Epithelial cell of proximal tubule (primary cell): Measurements from ENCODE around the gene C14orf132. TPM values are rescaled to one million over a fixed set of nuclear protein-coding genes. Genes with fewer than 3 reads are reported as not detected.

Source experiments
- DNase-seq: peaks from one replicate; pipeline ENCODE4 v3.0.0-alpha.2; 2011; ENCODE audit warnings: low read depth
- H3K4me3 ChIP-seq: 2 replicates; pipeline ENCODE4 v1.5.1; 2011; ENCODE audit warnings: low read depth, mild to moderate bottlenecking, low read length
- CTCF ChIP-seq: conservative IDR thresholded peaks from 2 replicates; pipeline ENCODE4 v1.5.1; 2012; ENCODE audit warnings: low read depth, mild to moderate bottlenecking, low read length
- total RNA-seq: library from RNA; depleted of rRNA; stranded (reverse); fragments of >200 nt; gene quantifications from 2 replicates; pipeline ENCODE4 v1.2.3, GENCODE V29; 2015

C14orf132 gene
- total RNA-seq, 1 donor from 2014 or later, result 4.0 TPM

- TF ChIP-seq CTCF, result no peak
- DNase-seq, result no peak
These were observed 59.8 kb downstream of the C14orf132 start for GRCh38 chr14:96098999-96099335.

GRCh38 chr14:96100161-96101064 lies 61.3 kb downstream of the C14orf132 start:
- H3K4me3 ChIP-seq, result no peak overlapping the region
- TF ChIP-seq CTCF, result peak; percentile 96
- DNase-seq, result peak; percentile 19

More at GRCh38 chr14:96098999-96099335, 59.8 kb downstream of the C14orf132 start:
- H3K4me3 ChIP-seq, result no peak overlapping the region

- no peak overlapping the region for H3K4me3 ChIP-seq
- DNase-seq, result no peak
- no peak for TF ChIP-seq CTCF
These were observed 63.1 kb downstream of the C14orf132 start for GRCh38 chr14:96102081-96102856.

- DNase-seq, result no peak
- H3K4me3 ChIP-seq, result no peak overlapping the region
- no peak for TF ChIP-seq CTCF
These were observed 63.9 kb downstream of the C14orf132 start for GRCh38 chr14:96103075-96103474.

GRCh38 chr14:96103560-96104460 lies 64.6 kb downstream of the C14orf132 start:
- no peak for DNase-seq
- TF ChIP-seq CTCF, result no peak
- H3K4me3 ChIP-seq, result no peak overlapping the region

GRCh38 chr14:96104469-96105057 lies 65.4 kb downstream of the C14orf132 start:
- DNase-seq, result peak; percentile 83
- no peak overlapping the region for H3K4me3 ChIP-seq
- TF ChIP-seq CTCF, result no peak
